ENCODE data around the gene CCL14.
"Not testable (repeated sequence)": the region's sequence is repeated elsewhere in the genome, so short reads cannot be mapped to it uniquely, and the experiment has no call there.

CCL14 gene

GRCh38 chr17:35953720-35954119 lies 32.8 kb downstream of the CCL14 start:
- DNase-seq (ENCODE audit: low read depth in 1 of 2, low spot score in 1 of 2): no peak
- in situ Hi-C loops (cut with HindIII; ENCODE audit: low pct_unique_long_range_greater_than_20kb, low sequenced_read_pairs): no loop called here
- TF ChIP-seq JUND (IDR thresholded peaks at IDR 0.05; ENCODE audit: low read depth): no peak

- no peak for TF ChIP-seq JUND (IDR thresholded peaks at IDR 0.05; ENCODE audit: low read depth)
- no peak for DNase-seq (ENCODE audit: low read depth in 1 of 2, low spot score in 1 of 2)
- in situ Hi-C loops (cut with HindIII; ENCODE audit: low pct_unique_long_range_greater_than_20kb, low sequenced_read_pairs): no loop called here
Measured at GRCh38 chr17:35949401-35949800, 37.1 kb downstream of the CCL14 start.

- in situ Hi-C loops (cut with HindIII; ENCODE audit: low pct_unique_long_range_greater_than_20kb, low sequenced_read_pairs): no loop called here
- TF ChIP-seq JUND (IDR thresholded peaks at IDR 0.05; ENCODE audit: low read depth): no peak
- DNase-seq (ENCODE audit: low read depth in 1 of 2, low spot score in 1 of 2): no peak
Measured at GRCh38 chr17:35948092-35948491, 38.4 kb downstream of the CCL14 start.

GRCh38 chr17:35947156-35947585 lies 39.4 kb downstream of the CCL14 start:
- in situ Hi-C loops (cut with HindIII; ENCODE audit: low pct_unique_long_range_greater_than_20kb, low sequenced_read_pairs): no loop called here
- no peak for TF ChIP-seq JUND (IDR thresholded peaks at IDR 0.05; ENCODE audit: low read depth)
- peak; percentile 18 to 81 for DNase-seq (ENCODE audit: low read depth in 1 of 2, low spot score in 1 of 2)

GRCh38 chr17:35944151-35944550 lies 42.4 kb downstream of the CCL14 start:
- DNase-seq (ENCODE audit: low read depth in 1 of 2, low spot score in 1 of 2): no peak
- no peak for TF ChIP-seq JUND (IDR thresholded peaks at IDR 0.05; ENCODE audit: low read depth)
- in situ Hi-C loops (cut with HindIII; ENCODE audit: low pct_unique_long_range_greater_than_20kb, low sequenced_read_pairs): no loop called here

GRCh38 chr17:35943537-35943936 lies 43.0 kb downstream of the CCL14 start, which contains the start of gene LYZL6:
LYZL6 (minus strand) TSS chr17:35943713; CDS start chr17:35939356, 4,357 bp downstream.
- DNase-seq (ENCODE audit: low read depth in 1 of 2, low spot score in 1 of 2): no peak
- in situ Hi-C loops (cut with HindIII; ENCODE audit: low pct_unique_long_range_greater_than_20kb, low sequenced_read_pairs): no loop called here
- no peak for TF ChIP-seq JUND (IDR thresholded peaks at IDR 0.05; ENCODE audit: low read depth)

GRCh38 chr17:35942588-35943186 lies 43.8 kb downstream of the CCL14 start:
- DNase-seq (ENCODE audit: low read depth in 1 of 2, low spot score in 1 of 2): no peak
- TF ChIP-seq JUND (IDR thresholded peaks at IDR 0.05; ENCODE audit: low read depth): no peak
- in situ Hi-C loops (cut with HindIII; ENCODE audit: low pct_unique_long_range_greater_than_20kb, low sequenced_read_pairs): no loop called here

GRCh38 chr17:35938492-35938891 lies 48.0 kb downstream of the CCL14 start:
- in situ Hi-C loops (cut with HindIII; ENCODE audit: low pct_unique_long_range_greater_than_20kb, low sequenced_read_pairs); DNase-seq (ENCODE audit: low read depth in 1 of 2, low spot score in 1 of 2): not testable (repeated sequence)

- in situ Hi-C loops (cut with HindIII; ENCODE audit: low pct_unique_long_range_greater_than_20kb, low sequenced_read_pairs): no loop called here
- no peak for TF ChIP-seq JUND (IDR thresholded peaks at IDR 0.05; ENCODE audit: low read depth)
- peak in 1 of 2 experiments; percentile 27 for DNase-seq (ENCODE audit: low read depth in 1 of 2, low spot score in 1 of 2)
Measured at GRCh38 chr17:35936063-35936462, 50.5 kb downstream of the CCL14 start.

GRCh38 chr17:35934760-35935159 lies 51.8 kb downstream of the CCL14 start:
- no peak for TF ChIP-seq JUND (IDR thresholded peaks at IDR 0.05; ENCODE audit: low read depth)
- in situ Hi-C loops (cut with HindIII; ENCODE audit: low pct_unique_long_range_greater_than_20kb, low sequenced_read_pairs): no loop called here
- no peak for DNase-seq (ENCODE audit: low read depth in 1 of 2, low spot score in 1 of 2)
